Activated naive CD8-positive, alpha-beta T cell treated with anti-CD3 and anti-CD28 coated beads, Interleukin-2, amount 50 U/mL, for 24 hours (primary cell): ENCODE measurements around the gene SPOUT1.
"Not testable (repeated sequence)": the region's sequence is repeated elsewhere in the genome, so short reads cannot be mapped to it uniquely, and the experiment has no call there.

ENCODE experiments used
- ATAC-seq: fragments of 150-1000 bp; cut with Tn5 transposase; one replicate; pipeline ENCODE4 v1.10.0; 2021
- DNase-seq: peaks from one replicate; pipeline ENCODE4 v3.0.0; 2021
- H3K27ac Mint-ChIP-seq: one replicate; pipeline ENCODE4 v1.8.0; 2021; ENCODE audit warnings: mild to moderate bottlenecking, mixed read lengths
- H3K27me3 Mint-ChIP-seq: one replicate; pipeline ENCODE4 v1.8.0; 2021; ENCODE audit warnings: mixed read lengths
- H3K36me3 Mint-ChIP-seq: one replicate; pipeline ENCODE4 v1.8.0; 2021; ENCODE audit warnings: low read depth, mixed read lengths
- H3K4me1 Mint-ChIP-seq: one replicate; pipeline ENCODE4 v1.8.0; 2021; ENCODE audit warnings: mixed read lengths
- H3K4me3 Mint-ChIP-seq: one replicate; pipeline ENCODE4 v1.8.0; 2021; ENCODE audit warnings: mild to moderate bottlenecking, moderate library complexity, mixed read lengths
- H3K9me3 Mint-ChIP-seq: one replicate; pipeline ENCODE4 v1.8.0; 2021; ENCODE audit warnings: mixed read lengths

The SPOUT1 gene

DNA sequence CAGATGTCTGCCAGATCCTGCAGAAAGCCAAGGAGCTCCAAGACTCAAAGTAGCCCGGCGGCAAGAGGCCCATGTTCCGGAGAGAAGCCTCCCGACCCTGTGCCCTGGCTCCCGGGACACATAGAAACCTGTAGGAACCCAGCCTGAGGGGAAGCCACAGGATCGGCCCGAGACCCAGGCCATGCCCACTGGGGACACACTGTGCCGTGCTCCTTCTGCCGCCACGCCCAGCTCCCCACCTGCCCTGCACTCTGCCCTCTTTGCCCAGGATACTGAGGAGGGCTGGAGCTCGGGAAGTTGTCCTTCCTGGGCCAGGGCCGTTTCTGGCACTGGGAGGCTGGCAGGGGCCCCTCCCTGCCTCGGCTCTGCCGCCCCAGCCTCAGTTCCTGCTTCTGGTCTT is 21.8 kb downstream of the SPOUT1 start:
- Mint-ChIP-seq H3K27ac (no peak overlapping the region), H3K36me3 (peaks cover 7% of the 10 kb centered on the region), H3K4me1 (no peaks in the 10 kb centered on the region), H3K4me3 (no peak overlapping the region), H3K9me3 (no peaks in the 10 kb centered on the region), H3K27me3 (no peaks in the 10 kb centered on the region)
- ATAC-seq (no peak), DNase-seq (no peak)

DNA sequence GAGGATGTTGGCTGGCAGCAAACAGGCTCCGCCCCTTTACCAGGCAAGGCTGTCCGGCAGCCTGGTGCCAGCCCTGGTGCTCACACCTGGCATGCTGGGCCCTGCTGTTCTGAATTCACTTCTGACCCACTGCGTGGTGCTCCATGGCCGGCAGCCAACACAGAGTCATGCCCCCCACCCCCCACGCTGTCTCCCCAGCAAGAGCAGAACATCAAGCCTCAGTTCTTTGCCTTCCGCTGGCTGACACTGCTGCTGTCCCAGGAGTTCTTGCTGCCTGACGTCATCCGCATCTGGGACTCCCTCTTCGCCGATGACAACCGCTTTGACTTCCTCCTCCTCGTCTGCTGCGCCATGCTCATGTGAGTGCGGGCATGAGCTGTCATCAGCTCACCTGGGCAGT is 23.9 kb downstream of the SPOUT1 start:
- no peak overlapping the region for H3K4me3 Mint-ChIP-seq
- no peaks in the 10 kb centered on the region for H3K4me1 Mint-ChIP-seq
- no peak overlapping the region for H3K27ac Mint-ChIP-seq
- H3K9me3 Mint-ChIP-seq = no peaks in the 10 kb centered on the region
- H3K27me3 Mint-ChIP-seq = no peaks in the 10 kb centered on the region
- ATAC-seq (no peak), DNase-seq (no peak)
- H3K36me3 Mint-ChIP-seq = peaks cover 7% of the 10 kb centered on the region

GRCh38 chr9:128802482-128802881 is 27.1 kb downstream of the SPOUT1 start:
- no peak for DNase-seq
- peaks cover 10% of the 10 kb centered on the region for H3K36me3 Mint-ChIP-seq
- H3K4me3 Mint-ChIP-seq = no peak overlapping the region
- ATAC-seq = no peak
- H3K9me3 Mint-ChIP-seq = no peaks in the 10 kb centered on the region
- H3K27ac Mint-ChIP-seq = no peak overlapping the region
- H3K27me3 Mint-ChIP-seq = no peaks in the 10 kb centered on the region
- H3K4me1 Mint-ChIP-seq = no peaks in the 10 kb centered on the region

GRCh38 chr9:128800061-128800460 is 29.5 kb downstream of the SPOUT1 start:
- ATAC-seq (no peak), DNase-seq (no peak)
- no peaks in the 10 kb centered on the region for H3K27me3 Mint-ChIP-seq
- no peak overlapping the region for H3K4me3 Mint-ChIP-seq
- H3K9me3 Mint-ChIP-seq = no peaks in the 10 kb centered on the region
- H3K27ac Mint-ChIP-seq = no peak overlapping the region
- H3K4me1 Mint-ChIP-seq = no peaks in the 10 kb centered on the region
- H3K36me3 Mint-ChIP-seq = peaks cover 10% of the 10 kb centered on the region

DNA sequence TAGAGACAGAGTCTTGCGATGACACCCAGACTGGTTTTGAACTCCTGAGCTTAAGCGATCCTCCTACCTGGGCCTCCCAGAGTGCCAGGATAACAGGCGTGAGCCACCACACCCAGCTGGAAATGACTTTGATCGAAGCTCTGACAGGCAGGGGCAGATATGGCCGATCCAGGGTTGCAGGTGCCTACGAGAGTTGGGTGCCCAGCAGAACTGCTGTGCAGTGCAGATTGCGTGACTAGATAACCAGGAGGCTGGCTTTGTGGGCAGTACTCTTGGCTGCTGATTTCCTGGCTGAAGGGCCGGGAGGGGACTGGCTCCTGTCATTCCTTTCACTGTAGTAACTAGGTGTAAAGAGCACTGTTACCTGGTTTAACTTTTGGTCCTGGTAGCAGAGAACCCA is 30.7 kb downstream of the SPOUT1 start:
- H3K4me1 Mint-ChIP-seq = no peaks in the 10 kb centered on the region
- H3K4me3 Mint-ChIP-seq = no peak overlapping the region
- ATAC-seq (no peak), DNase-seq (no peak)
- H3K27ac Mint-ChIP-seq = no peak overlapping the region
- peaks cover 10% of the 10 kb centered on the region for H3K36me3 Mint-ChIP-seq
- H3K27me3 Mint-ChIP-seq = no peaks in the 10 kb centered on the region
- H3K9me3 Mint-ChIP-seq = no peaks in the 10 kb centered on the region

- H3K4me1 Mint-ChIP-seq, H3K27me3 Mint-ChIP-seq, H3K9me3 Mint-ChIP-seq, ATAC-seq, H3K27ac Mint-ChIP-seq, DNase-seq, H3K4me3 Mint-ChIP-seq: not testable (repeated sequence)
- H3K36me3 Mint-ChIP-seq = peaks cover 11% of the 10 kb centered on the region
Observed at GRCh38 chr9:128794961-128795360, 34.6 kb downstream of the SPOUT1 start.

GRCh38 chr9:128792978-128793686 is 36.5 kb downstream of the SPOUT1 start:
- Mint-ChIP-seq H3K27me3 (no peaks in the 10 kb centered on the region), H3K27ac (peak overlapping the region; percentile 32), H3K4me3 (no peak overlapping the region), H3K9me3 (no peaks in the 10 kb centered on the region), H3K4me1 (peaks cover 16% of the 10 kb centered on the region), H3K36me3 (peaks cover 10% of the 10 kb centered on the region)
- ATAC-seq (no peak), DNase-seq (no peak)

GRCh38 chr9:128792134-128792533 is 37.5 kb downstream of the SPOUT1 start:
- Mint-ChIP-seq H3K27ac (no peak overlapping the region), H3K4me3 (no peak overlapping the region), H3K9me3 (no peaks in the 10 kb centered on the region), H3K4me1 (peaks cover 20% of the 10 kb centered on the region), H3K36me3 (peaks cover 7% of the 10 kb centered on the region), H3K27me3 (no peaks in the 10 kb centered on the region)
- ATAC-seq (no peak), DNase-seq (no peak)

DNA sequence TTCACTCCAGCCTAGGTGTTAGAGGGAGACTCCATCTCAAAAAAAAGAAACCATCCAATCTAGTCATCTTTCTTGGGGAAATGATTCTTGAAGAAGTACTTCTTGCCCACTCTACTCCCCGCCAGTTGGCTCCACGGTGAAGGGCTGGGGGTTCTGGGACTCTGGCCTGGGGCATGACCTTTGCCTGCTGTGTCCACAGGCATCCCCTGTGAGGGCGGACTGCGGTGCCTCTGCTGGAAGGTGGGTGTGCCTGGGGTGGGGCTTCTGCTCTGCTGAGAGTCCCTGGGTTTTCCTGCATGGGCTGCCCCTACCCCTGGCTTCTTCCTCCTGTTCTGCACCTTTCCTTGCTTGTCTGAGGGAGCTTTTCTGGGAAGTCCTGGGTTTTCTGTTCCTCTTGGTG is 39.1 kb downstream of the SPOUT1 start:
- no peak overlapping the region for H3K4me3 Mint-ChIP-seq
- peaks cover 27% of the 10 kb centered on the region for H3K4me1 Mint-ChIP-seq
- ATAC-seq (no peak), DNase-seq (no peak)
- H3K36me3 Mint-ChIP-seq = peaks cover 6% of the 10 kb centered on the region
- H3K27me3 Mint-ChIP-seq = no peaks in the 10 kb centered on the region
- no peak overlapping the region for H3K27ac Mint-ChIP-seq
- no peaks in the 10 kb centered on the region for H3K9me3 Mint-ChIP-seq

GRCh38 chr9:128788445-128788844 is 41.1 kb downstream of the SPOUT1 start:
- DNase-seq (no peak), ATAC-seq (no peak)
- H3K36me3 Mint-ChIP-seq = peaks cover 4% of the 10 kb centered on the region
- H3K9me3 Mint-ChIP-seq = no peaks in the 10 kb centered on the region
- H3K4me3 Mint-ChIP-seq = peak overlapping the region; percentile 86
- peak overlapping the region; percentile 18 for H3K27ac Mint-ChIP-seq
- H3K4me1 Mint-ChIP-seq = peaks cover 33% of the 10 kb centered on the region
- no peaks in the 10 kb centered on the region for H3K27me3 Mint-ChIP-seq

- H3K4me3 Mint-ChIP-seq = peak overlapping the region; percentile 86
- DNase-seq (peak; percentile 10), ATAC-seq (no peak)
- peaks cover 30% of the 10 kb centered on the region for H3K4me1 Mint-ChIP-seq
- H3K36me3 Mint-ChIP-seq = peaks cover 4% of the 10 kb centered on the region
- H3K27ac Mint-ChIP-seq = peak overlapping the region; percentile 84
- H3K27me3 Mint-ChIP-seq = no peaks in the 10 kb centered on the region
- H3K9me3 Mint-ChIP-seq = no peaks in the 10 kb centered on the region
Observed at GRCh38 chr9:128787659-128788058, 41.9 kb downstream of the SPOUT1 start.

- H3K4me1 Mint-ChIP-seq = peaks cover 28% of the 10 kb centered on the region
- H3K9me3 Mint-ChIP-seq = no peaks in the 10 kb centered on the region
- DNase-seq = peak; percentile 90
- peak within 1 kb of the TSS; percentile 84 for H3K27ac Mint-ChIP-seq
- H3K4me3 Mint-ChIP-seq = peak within 1 kb of the TSS; percentile 86
- peak; percentile 98 for ATAC-seq
- H3K27me3 Mint-ChIP-seq = no peaks in the 10 kb centered on the region
- H3K36me3 Mint-ChIP-seq = peaks cover 2% of the 10 kb centered on the region
Observed at GRCh38 chr9:128786681-128787601, 42.7 kb downstream of the SPOUT1 start, which contains the start of gene TBC1D13. Gene TBC1D13 (plus strand): TSS chr9:128787253. CDS start chr9:128787354, 101 bp downstream.

GRCh38 chr9:128785427-128785826 is 44.2 kb downstream of the SPOUT1 start:
- H3K27me3 Mint-ChIP-seq = no peaks in the 10 kb centered on the region
- H3K36me3 Mint-ChIP-seq = no peaks in the 10 kb centered on the region
- no peak overlapping the region for H3K27ac Mint-ChIP-seq
- DNase-seq (no peak), ATAC-seq (no peak)
- H3K4me3 Mint-ChIP-seq = no peak overlapping the region
- H3K9me3 Mint-ChIP-seq = no peaks in the 10 kb centered on the region
- peaks cover 32% of the 10 kb centered on the region for H3K4me1 Mint-ChIP-seq

- Mint-ChIP-seq H3K36me3 (no peaks in the 10 kb centered on the region), H3K9me3 (no peaks in the 10 kb centered on the region), H3K27ac (no peak overlapping the region), H3K4me1 (peaks cover 20% of the 10 kb centered on the region), H3K27me3 (no peaks in the 10 kb centered on the region), H3K4me3 (no peak overlapping the region)
- DNase-seq = no peak
- ATAC-seq = no peak
Observed at GRCh38 chr9:128782669-128783068, 46.9 kb downstream of the SPOUT1 start.
